Keratinocyte (primary cell): ENCODE data around the gene RPL41.

Experiments used
- CTCF ChIP-seq, 3 experiments: IDR thresholded peaks in 1 of 3; conservative IDR thresholded peaks in 1 of 3; optimal IDR thresholded peaks in 1 of 3; 2 replicates in 2 of 3; 3 replicates in 1 of 3; pipeline versions ENCODE3 to v1.5.1; 2011; ENCODE audit warnings: low read length in 3 of 3, mild to moderate bottlenecking in 3 of 3, moderate library complexity in 2 of 3, control low read depth in 1 of 3, inconsistent platforms in 1 of 3; ENCODE audit not compliant: insufficient read depth in 2 of 3; ENCODE audit errors: extremely low read depth in 1 of 3
- EZH2 ChIP-seq: IDR thresholded peaks from one replicate; pipeline ENCODE4 v1.6.1; 2012; ENCODE audit warnings: inconsistent platforms, mild to moderate bottlenecking, low read length, moderate library complexity

- peak; percentile 75 to 83 (median 79) for TF ChIP-seq CTCF (optimal IDR thresholded peaks at IDR 0.05 in 1 of 3, IDR thresholded peaks at IDR 0.05 in 1 of 3, conservative IDR thresholded peaks at IDR 0.05 in 1 of 3; ENCODE audit: extremely low read depth in 1 of 3, insufficient read depth in 2 of 3, low read length in 3 of 3)
- no peak for TF ChIP-seq EZH2
Observed at GRCh38 chr12:56119361-56119796, 2.9 kb downstream of the RPL41 start.
